ENCODE results near the gene GPR155. TPM values are rescaled to one million over a fixed set of nuclear protein-coding genes. Genes with fewer than 3 reads are reported as not detected.

Gene GPR155
- polyA plus RNA-seq, 3 donors, result 3.4 to 7.6 (median 7.0) TPM

DNA sequence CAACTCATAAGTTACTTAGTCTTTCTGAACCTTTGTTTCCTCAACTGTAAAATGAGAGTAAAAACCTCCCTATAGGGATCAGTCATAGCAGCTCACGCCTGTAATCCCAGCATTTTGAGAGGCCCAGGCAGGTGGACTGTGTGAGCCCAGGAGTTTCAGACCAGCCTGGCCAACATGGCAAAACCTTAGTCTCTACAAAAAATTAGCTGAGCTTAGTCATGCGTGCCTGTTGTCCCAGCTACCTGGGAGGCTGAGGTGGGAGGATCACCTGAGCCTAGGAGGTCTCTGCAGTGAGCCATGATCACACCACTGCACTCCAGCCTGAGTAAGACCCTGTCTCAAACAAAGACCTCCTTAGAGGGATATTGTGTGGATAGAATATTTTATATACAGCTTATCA lies 2.3 kb downstream of the GPR155 start:
- Histone ChIP-seq H3K9ac (ENCODE audit: insufficient read depth, low read length, poor library complexity, severe bottlenecking) (no peak overlapping the region), H3K4me1 (ENCODE audit: control insufficient read depth in 1 of 2, insufficient read depth in 2 of 2, low read length in 2 of 2) (peaks cover 6 to 10% of the 10 kb centered on the region in 2 donors), H3K4me3 (replicated peaks in 1 of 3; ENCODE audit: low read depth in 2 of 3, low read length in 3 of 3) (no peak overlapping the region), H3K79me2 (ENCODE audit: insufficient read depth, low read length) (no peaks in the 10 kb centered on the region), H4K20me1 (ENCODE audit: insufficient read depth, low read length) (no peaks in the 10 kb centered on the region), H3K27ac (ENCODE audit: low read depth in 1 of 2, low read length in 2 of 2) (no peak overlapping the region), H3K9me3 (replicated peaks in 1 of 2; ENCODE audit: control insufficient read depth in 1 of 2, insufficient read depth in 1 of 2, low read length in 2 of 2) (no peaks in the 10 kb centered on the region), H3K36me3 (replicated peaks in 1 of 2; ENCODE audit: control insufficient read depth in 1 of 2, insufficient read depth in 2 of 2, low read length in 2 of 2) (peaks cover 0 to 16% of the 10 kb centered on the region in 2 donors), H3K4me2 (replicated peaks; ENCODE audit: extremely low read depth, low read length, poor library complexity, severe bottlenecking) (no peak overlapping the region), H2AFZ (ENCODE audit: insufficient read depth, low read depth, low read length, poor library complexity, severe bottlenecking) (no peak overlapping the region), H3K27me3 (ENCODE audit: control insufficient read depth in 2 of 2, insufficient read depth in 2 of 2, low read length in 2 of 2) (peaks cover 0 to 3% of the 10 kb centered on the region in 2 donors)
- Mint-ChIP-seq H3K27me3 (ENCODE audit: low read depth in 3 of 3) (peaks cover 3 to 21% (median 14%) of the 10 kb centered on the region in 3 donors), H3K9me3 (peaks cover 0 to 3% (median 0%) of the 10 kb centered on the region in 7 donors), H3K4me3 (peak overlapping the region in 1 of 2 donors; percentile 100), H3K36me3 (peaks cover 3 to 23% of the 10 kb centered on the region in 2 donors), H3K4me1 (peaks cover 22% of the 10 kb centered on the region), H3K27ac (no peak overlapping the region)
- DNase-seq, result no peak
- intact Hi-C loops (cut with micrococcal nuclease), result loop anchor here in 1 of 2 donors (10.0 kb wide), 1 partner anchor 200 kb away; no protein-coding TSS in a partner anchor
- TF ChIP-seq, protein P1, sequence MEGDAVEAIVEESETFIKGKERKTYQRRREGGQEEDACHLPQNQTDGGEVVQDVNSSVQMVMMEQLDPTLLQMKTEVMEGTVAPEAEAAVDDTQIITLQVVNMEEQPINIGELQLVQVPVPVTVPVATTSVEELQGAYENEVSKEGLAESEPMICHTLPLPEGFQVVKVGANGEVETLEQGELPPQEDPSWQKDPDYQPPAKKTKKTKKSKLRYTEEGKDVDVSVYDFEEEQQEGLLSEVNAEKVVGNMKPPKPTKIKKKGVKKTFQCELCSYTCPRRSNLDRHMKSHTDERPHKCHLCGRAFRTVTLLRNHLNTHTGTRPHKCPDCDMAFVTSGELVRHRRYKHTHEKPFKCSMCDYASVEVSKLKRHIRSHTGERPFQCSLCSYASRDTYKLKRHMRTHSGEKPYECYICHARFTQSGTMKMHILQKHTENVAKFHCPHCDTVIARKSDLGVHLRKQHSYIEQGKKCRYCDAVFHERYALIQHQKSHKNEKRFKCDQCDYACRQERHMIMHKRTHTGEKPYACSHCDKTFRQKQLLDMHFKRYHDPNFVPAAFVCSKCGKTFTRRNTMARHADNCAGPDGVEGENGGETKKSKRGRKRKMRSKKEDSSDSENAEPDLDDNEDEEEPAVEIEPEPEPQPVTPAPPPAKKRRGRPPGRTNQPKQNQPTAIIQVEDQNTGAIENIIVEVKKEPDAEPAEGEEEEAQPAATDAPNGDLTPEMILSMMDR (IDR thresholded peaks at IDR 0.05), result no peak
- WGBS (ENCODE audit: insufficient coverage), result 100% methylated on average over 1 of the region's 2 CpGs

DNA sequence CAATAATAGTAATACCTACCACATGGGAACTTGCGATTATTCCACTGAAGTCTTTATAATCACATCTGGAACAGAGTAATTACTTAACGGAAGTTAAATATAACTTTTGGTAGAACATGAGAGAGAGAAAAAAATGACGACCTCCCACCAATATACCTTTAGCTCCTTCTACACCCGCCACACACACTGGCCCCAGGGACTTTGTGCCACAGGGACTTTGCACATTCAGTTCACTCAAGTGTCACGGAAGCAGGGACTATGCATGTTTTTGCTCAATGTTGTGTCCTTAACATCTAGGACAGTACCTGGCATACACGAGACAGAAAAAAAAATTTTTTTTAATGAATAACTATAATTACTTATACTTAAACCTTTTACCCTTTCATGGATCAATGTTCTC lies 4.0 kb downstream of the GPR155 start:
- H3K79me2 ChIP-seq (ENCODE audit: insufficient read depth, low read length), result no peaks in the 10 kb centered on the region
- TF ChIP-seq, protein P1 (IDR thresholded peaks at IDR 0.05), result no peak
- no peaks in the 10 kb centered on the region for H4K20me1 ChIP-seq (ENCODE audit: insufficient read depth, low read length)
- peaks cover 0 to 3% of the 10 kb centered on the region in 2 donors for H3K27me3 ChIP-seq (ENCODE audit: control insufficient read depth in 2 of 2, insufficient read depth in 2 of 2, low read length in 2 of 2)
- no peak for DNase-seq
- Mint-ChIP-seq H3K27ac (no peak overlapping the region), H3K9me3 (peaks cover 0 to under 1% (median 0%) of the 10 kb centered on the region in 7 donors), H3K36me3 (peaks cover 10 to 36% of the 10 kb centered on the region in 2 donors), H3K27me3 (ENCODE audit: low read depth in 3 of 3) (peaks cover 3 to 16% (median 14%) of the 10 kb centered on the region in 3 donors), H3K4me3 (no peak overlapping the region), H3K4me1 (peaks cover 22% of the 10 kb centered on the region)
- peaks cover 6 to 10% of the 10 kb centered on the region in 2 donors for H3K4me1 ChIP-seq (ENCODE audit: control insufficient read depth in 1 of 2, insufficient read depth in 2 of 2, low read length in 2 of 2)
- H3K27ac ChIP-seq (ENCODE audit: low read depth in 1 of 2, low read length in 2 of 2), result no peak overlapping the region
- intact Hi-C loops (cut with micrococcal nuclease), result loop anchor here in 1 of 2 donors (10.0 kb wide), 1 partner anchor 202 kb away; no protein-coding TSS in a partner anchor
- peaks cover 4 to 24% of the 10 kb centered on the region in 2 donors for H3K36me3 ChIP-seq (replicated peaks in 1 of 2; ENCODE audit: control insufficient read depth in 1 of 2, insufficient read depth in 2 of 2, low read length in 2 of 2)
- H3K9me3 ChIP-seq (replicated peaks in 1 of 2; ENCODE audit: control insufficient read depth in 1 of 2, insufficient read depth in 1 of 2, low read length in 2 of 2), result no peaks in the 10 kb centered on the region
- no peak overlapping the region for H2AFZ ChIP-seq (ENCODE audit: insufficient read depth, low read depth, low read length, poor library complexity, severe bottlenecking)
- no peak overlapping the region for H3K4me3 ChIP-seq (replicated peaks in 1 of 3; ENCODE audit: low read depth in 2 of 3, low read length in 3 of 3)
- H3K9ac ChIP-seq (ENCODE audit: insufficient read depth, low read length, poor library complexity, severe bottlenecking), result no peak overlapping the region
- H3K4me2 ChIP-seq (replicated peaks; ENCODE audit: extremely low read depth, low read length, poor library complexity, severe bottlenecking), result no peak overlapping the region
- WGBS (ENCODE audit: insufficient coverage), result no CpG with 5 or more reads among the region's 6 CpGs
